Measurements from ENCODE around the gene SLC12A1. TPM values are rescaled to one million over a fixed set of nuclear protein-coding genes. Genes with fewer than 3 reads are reported as not detected.

Gene SLC12A1
- total RNA-seq, 2 donors from 2014 or later: not detected

DNA sequence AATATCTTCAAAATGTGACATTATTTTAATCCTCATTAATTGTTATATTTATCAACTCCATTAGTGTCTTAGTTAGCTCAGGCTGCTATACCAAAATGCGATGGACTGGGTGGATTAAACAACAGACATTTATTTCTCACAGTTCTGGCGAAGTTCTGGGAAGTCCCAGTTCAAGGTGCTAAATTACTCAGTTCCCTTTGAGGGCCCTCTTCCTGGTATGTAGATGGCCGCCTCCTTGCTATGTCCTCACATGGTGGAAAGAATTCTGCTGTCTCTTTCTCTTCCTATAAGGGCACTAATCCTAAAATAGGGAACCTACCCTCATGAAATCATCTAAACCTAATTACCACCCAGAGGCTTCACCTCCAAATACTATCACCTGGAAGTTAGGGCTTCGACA is 86.4 kb downstream of the SLC12A1 start:
- Histone ChIP-seq H3K4me1 (replicated peaks) (no peaks in the 10 kb centered on the region), H3K27ac (no peak overlapping the region), H3K9me3 (no peaks in the 10 kb centered on the region), H3K36me3 (no peaks in the 10 kb centered on the region), H3K4me3 (no peak overlapping the region), H3K27me3 (replicated peaks; ENCODE audit: insufficient read depth) (no peaks in the 10 kb centered on the region)
- TF ChIP-seq POLR2A (IDR thresholded peaks at IDR 0.05) (no peak), POLR2AphosphoS5 (IDR thresholded peaks at IDR 0.05) (no peak), CTCF (IDR thresholded peaks at IDR 0.05) (no peak)
- intact Hi-C loops (cut with DNase I): no loop called here
- DNase-seq (ENCODE audit: low spot score): no peak
- 96% methylated on average over 4 of the region's 4 CpGs for WGBS

- Histone ChIP-seq H3K9me3 (no peaks in the 10 kb centered on the region), H3K27ac (no peak overlapping the region), H3K4me1 (replicated peaks) (no peaks in the 10 kb centered on the region), H3K27me3 (replicated peaks; ENCODE audit: insufficient read depth) (no peaks in the 10 kb centered on the region), H3K36me3 (no peaks in the 10 kb centered on the region), H3K4me3 (no peak overlapping the region)
- WGBS: 82% methylated on average over 2 of the region's 2 CpGs
- TF ChIP-seq POLR2A (IDR thresholded peaks at IDR 0.05): no peak
- no peak for DNase-seq (ENCODE audit: low spot score)
- intact Hi-C loops (cut with DNase I): no loop called here
Observed at GRCh38 chr15:48297668-48298067, 91.6 kb downstream of the SLC12A1 start.

- DNase-seq (ENCODE audit: low spot score): no peak
- Histone ChIP-seq H3K27me3 (replicated peaks; ENCODE audit: insufficient read depth) (no peaks in the 10 kb centered on the region), H3K36me3 (no peaks in the 10 kb centered on the region), H3K9me3 (no peaks in the 10 kb centered on the region), H3K4me3 (no peak overlapping the region), H3K27ac (no peak overlapping the region), H3K4me1 (replicated peaks) (no peaks in the 10 kb centered on the region)
- intact Hi-C loops (cut with DNase I): no loop called here
- TF ChIP-seq POLR2A (IDR thresholded peaks at IDR 0.05): no peak
- no peak for TF ChIP-seq CTCF (IDR thresholded peaks at IDR 0.05)
- TF ChIP-seq POLR2AphosphoS5 (IDR thresholded peaks at IDR 0.05): no peak
- WGBS: 46% methylated on average over 2 of the region's 2 CpGs
Observed at GRCh38 chr15:48298914-48299313, 92.8 kb downstream of the SLC12A1 start.

GRCh38 chr15:48300038-48300437 is 93.9 kb downstream of the SLC12A1 start:
- Histone ChIP-seq H3K4me1 (replicated peaks) (no peaks in the 10 kb centered on the region), H3K27me3 (replicated peaks; ENCODE audit: insufficient read depth) (no peaks in the 10 kb centered on the region), H3K36me3 (no peaks in the 10 kb centered on the region), H3K27ac (no peak overlapping the region), H3K4me3 (no peak overlapping the region), H3K9me3 (no peaks in the 10 kb centered on the region)
- intact Hi-C loops (cut with DNase I): no loop called here
- DNase-seq (ENCODE audit: low spot score): no peak
- TF ChIP-seq CTCF (IDR thresholded peaks at IDR 0.05): no peak
- TF ChIP-seq POLR2A (IDR thresholded peaks at IDR 0.05): no peak
- TF ChIP-seq POLR2AphosphoS5 (IDR thresholded peaks at IDR 0.05): no peak
- 88% methylated on average over 5 of the region's 5 CpGs for WGBS

GRCh38 chr15:48304398-48304797 is 98.3 kb downstream of the SLC12A1 start:
- no peak overlapping the region for H3K4me3 ChIP-seq
- TF ChIP-seq POLR2AphosphoS5 (IDR thresholded peaks at IDR 0.05) (no peak), CTCF (IDR thresholded peaks at IDR 0.05) (no peak), POLR2A (IDR thresholded peaks at IDR 0.05) (no peak)
- no peak for DNase-seq (ENCODE audit: low spot score)
- no peaks in the 10 kb centered on the region for H3K9me3 ChIP-seq
- WGBS: 46% methylated on average over 2 of the region's 2 CpGs
- no peaks in the 10 kb centered on the region for H3K4me1 ChIP-seq (replicated peaks)
- H3K27me3 ChIP-seq (replicated peaks; ENCODE audit: insufficient read depth): no peaks in the 10 kb centered on the region
- H3K36me3 ChIP-seq: no peaks in the 10 kb centered on the region
- no peak overlapping the region for H3K27ac ChIP-seq
- intact Hi-C loops (cut with DNase I): no loop called here
